Measurements from ENCODE around the gene IL21R.
"Not testable (repeated sequence)": the region's sequence is repeated elsewhere in the genome, so short reads cannot be mapped to it uniquely, and the experiment has no call there.

IL21R gene

GRCh38 chr16:27406511-27407128, 4.6 kb downstream of the IL21R start:
- no peak overlapping the region for H3K4me3 ChIP-seq (ENCODE audit: low read depth, low read length)
- CTCF ChIA-PET: interaction anchor here (0.9 kb wide), 1 partner anchor 50 kb away, joined by 3 read pairs; no protein-coding TSS in a partner anchor
- POLR2A ChIA-PET: no interaction called here
- no peak for TF ChIP-seq CTCF (IDR thresholded peaks at IDR 0.05; ENCODE audit: insufficient read depth, low read length, missing control alignments)
- no peak for DNase-seq (ENCODE audit: low read depth, low spot score)

GRCh38 chr16:27407133-27407532, 5.2 kb downstream of the IL21R start:
- no peak overlapping the region for H3K4me3 ChIP-seq (ENCODE audit: low read depth, low read length)
- ChIA-PET CTCF (interaction anchor here (0.9 kb wide), 1 partner anchor 50 kb away, joined by 3 read pairs; no protein-coding TSS in a partner anchor), POLR2A (no interaction called here)
- no peak for TF ChIP-seq CTCF (IDR thresholded peaks at IDR 0.05; ENCODE audit: insufficient read depth, low read length, missing control alignments)
- DNase-seq (ENCODE audit: low read depth, low spot score): no peak

- H3K4me3 ChIP-seq (ENCODE audit: low read depth, low read length): no peak overlapping the region
- ChIA-PET CTCF (no interaction called here), POLR2A (no interaction called here)
- no peak for TF ChIP-seq CTCF (IDR thresholded peaks at IDR 0.05; ENCODE audit: insufficient read depth, low read length, missing control alignments)
- DNase-seq (ENCODE audit: low read depth, low spot score): no peak
Observed at GRCh38 chr16:27408012-27408601, 6.1 kb downstream of the IL21R start.

GRCh38 chr16:27408602-27409031, 6.6 kb downstream of the IL21R start:
- ChIA-PET CTCF (no interaction called here), POLR2A (no interaction called here)
- TF ChIP-seq CTCF (IDR thresholded peaks at IDR 0.05; ENCODE audit: insufficient read depth, low read length, missing control alignments): no peak
- no peak overlapping the region for H3K4me3 ChIP-seq (ENCODE audit: low read depth, low read length)
- no peak for DNase-seq (ENCODE audit: low read depth, low spot score)

DNA sequence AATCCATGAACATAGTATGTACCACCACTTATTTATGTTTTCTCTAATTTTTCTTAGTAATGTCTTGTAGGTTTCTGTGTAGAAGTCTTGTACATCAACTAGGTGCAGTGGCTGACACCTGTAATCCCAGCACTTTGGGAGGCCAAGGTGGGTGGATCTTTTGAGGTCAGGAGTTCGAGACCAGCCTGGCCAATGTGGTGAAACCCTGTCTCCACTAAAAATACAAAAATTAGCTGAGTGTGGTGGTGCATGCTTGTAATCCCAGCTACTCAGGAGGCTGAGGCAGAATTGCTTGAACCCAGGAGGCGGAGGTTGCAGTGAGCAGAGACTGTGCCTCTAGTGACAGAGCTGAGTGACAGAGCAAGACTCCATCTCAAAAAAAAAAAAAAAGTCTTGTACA, 8.0 kb downstream of the IL21R start:
- POLR2A ChIA-PET; CTCF ChIA-PET; H3K4me3 ChIP-seq (ENCODE audit: low read depth, low read length); DNase-seq (ENCODE audit: low read depth, low spot score): not testable (repeated sequence)

DNA sequence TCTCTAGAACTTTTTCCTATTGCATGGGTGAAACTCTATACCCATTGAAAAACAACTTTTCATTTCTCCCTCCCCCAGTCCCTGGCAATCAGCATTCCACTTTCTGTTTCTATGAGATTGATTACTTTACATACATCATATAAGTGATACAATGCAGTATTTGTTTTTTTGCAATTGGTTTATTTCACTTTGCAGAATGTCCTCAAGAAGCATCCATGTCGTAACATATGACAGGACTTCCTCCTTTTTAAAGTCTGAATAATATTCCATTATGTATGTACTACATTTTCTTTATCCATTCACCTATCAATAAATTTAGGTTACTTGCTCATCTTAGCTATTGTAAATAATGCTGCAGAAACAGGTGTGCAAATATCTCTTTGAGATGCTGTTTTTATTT, 8.8 kb downstream of the IL21R start:
- CTCF ChIA-PET: no interaction called here
- DNase-seq (ENCODE audit: low read depth, low spot score): no peak
- H3K4me3 ChIP-seq (ENCODE audit: low read depth, low read length): no peak overlapping the region
- no peak for TF ChIP-seq CTCF (IDR thresholded peaks at IDR 0.05; ENCODE audit: insufficient read depth, low read length, missing control alignments)
- POLR2A ChIA-PET: no interaction called here

DNA sequence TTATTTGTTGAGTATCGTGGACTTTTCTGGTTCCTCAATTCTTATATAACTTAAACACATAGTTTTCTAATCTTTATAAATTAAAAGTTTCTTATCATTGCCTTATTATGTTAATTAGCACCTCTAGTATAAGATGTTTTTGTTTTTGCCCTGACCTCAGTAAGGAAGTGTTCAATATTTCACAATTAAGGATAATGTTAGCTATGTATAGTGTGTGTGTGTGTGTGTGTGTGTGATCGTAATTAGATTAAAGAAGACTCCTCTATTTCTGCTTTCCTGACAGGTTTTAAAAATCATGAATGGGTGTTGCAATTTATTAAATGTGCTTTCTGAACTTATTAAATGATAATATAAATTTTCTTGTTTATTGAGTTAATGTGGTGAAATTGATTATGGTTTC, 12.0 kb downstream of the IL21R start:
- POLR2A ChIA-PET: no interaction called here
- DNase-seq (ENCODE audit: low read depth, low spot score): no peak
- CTCF ChIA-PET: no interaction called here
- no peak overlapping the region for H3K4me3 ChIP-seq (ENCODE audit: low read depth, low read length)
- no peak for TF ChIP-seq CTCF (IDR thresholded peaks at IDR 0.05; ENCODE audit: insufficient read depth, low read length, missing control alignments)

All from AG04449 (cell line).